T-cell (primary cell): Measurements from ENCODE around the gene FBXL12. TPM values are rescaled to one million over a fixed set of nuclear protein-coding genes. Genes with fewer than 3 reads are reported as not detected.

Source experiments
- ATAC-seq, 4 experiments: fragments of 200-7000 bp in 3 of 4; fragments of 150-1000 bp in 1 of 4; cut with Tn5 transposase; replicated peaks in 1 of 4; 1 replicate in 3 of 4; 2 replicates in 1 of 4; pipeline ENCODE4 v1.10.0; 2021; ENCODE audit warnings: moderate library complexity in 3 of 4, mild to moderate bottlenecking in 2 of 4, moderate number of reproducible peaks in 1 of 4
- CTCF ChIA-PET, 2 donors: fragments of 300-600 bp; sonication (Branson Sonifier 250); formaldehyde crosslinking; loops; one replicate each; lab custom pipeline; 2022; ENCODE audit warnings: antibody characterized with exemption in 2 of 2; lab: Charles Lee
- POLR2A ChIA-PET, 2 donors: fragments of 300-600 bp; sonication (Branson Sonifier 250); formaldehyde crosslinking; loops; one replicate each; lab custom pipeline; 2022; ENCODE audit warnings: antibody characterized with exemption in 2 of 2; lab: Charles Lee
- DNase-seq, 35 experiments: peaks; one replicate each; pipeline versions ENCODE4 v3.0.0 to v3.0.0-alpha.2; 2013 to 2023
- H3K27ac ChIP-seq: one replicate; pipeline ENCODE4 v1.5.1; 2013; ENCODE audit warnings: low read length
- H3K27me3 ChIP-seq, 2 experiments: replicated peaks in 1 of 2; 1 replicate in 1 of 2; 2 replicates in 1 of 2; pipeline versions ENCODE4 v1.6.1 to v1.7.0; 2013; ENCODE audit warnings: low read length in 1 of 2, mixed read lengths in 1 of 2; ENCODE audit not compliant: control insufficient read depth in 2 of 2, insufficient read depth in 2 of 2; ENCODE audit errors: extremely low read depth in 1 of 2
- H3K36me3 ChIP-seq, 2 donors: 1 replicate in 1 of 2; 2 replicates in 1 of 2; pipeline versions ENCODE4 v1.6.1 to v1.7.0; 2013; ENCODE audit warnings: low read length in 1 of 2; ENCODE audit not compliant: control insufficient read depth in 2 of 2, insufficient read depth in 1 of 2; ENCODE audit errors: extremely low read depth in 1 of 2
- H3K4me1 ChIP-seq, 2 experiments: 1 replicate in 1 of 2; 2 replicates in 1 of 2; pipeline versions ENCODE4 v1.6.1 to v1.7.0; 2013; ENCODE audit warnings: low read length in 2 of 2, mixed read lengths in 1 of 2; ENCODE audit not compliant: insufficient read depth in 2 of 2, control insufficient read depth in 1 of 2; ENCODE audit errors: extremely low read depth in 1 of 2
- H3K4me3 ChIP-seq, 2 donors: 1 replicate in 1 of 2; 2 replicates in 1 of 2; pipeline versions ENCODE4 v1.5.1 to v1.7.0; 2013; ENCODE audit warnings: mild to moderate bottlenecking in 2 of 2, low read length in 1 of 2, moderate library complexity in 1 of 2; ENCODE audit not compliant: control insufficient read depth in 1 of 2; ENCODE audit errors: extremely low read depth in 1 of 2
- H3K9me3 ChIP-seq: 2 replicates; pipeline ENCODE4 v1.7.0; 2013
- H3K27ac Mint-ChIP-seq, 2 donors: one replicate each; pipeline ENCODE4 v1.8.0; 2020 to 2021; ENCODE audit warnings: mild to moderate bottlenecking in 2 of 2, mixed read lengths in 2 of 2
- H3K27me3 Mint-ChIP-seq, 2 donors: one replicate each; pipeline ENCODE4 v1.8.0; 2021 to 2022; ENCODE audit warnings: mixed read lengths in 2 of 2
- H3K36me3 Mint-ChIP-seq: one replicate; pipeline ENCODE4 v1.8.0; 2021; ENCODE audit warnings: mixed read lengths
- H3K4me1 Mint-ChIP-seq, 3 donors: one replicate each; pipeline ENCODE4 v1.8.0; 2020 to 2022; ENCODE audit warnings: mixed read lengths in 3 of 3, mild to moderate bottlenecking in 1 of 3
- H3K4me3 Mint-ChIP-seq, 3 donors: one replicate each; pipeline ENCODE4 v1.8.0; 2020 to 2022; ENCODE audit warnings: mild to moderate bottlenecking in 3 of 3, mixed read lengths in 3 of 3, moderate library complexity in 3 of 3
- H3K9me3 Mint-ChIP-seq, 3 donors: one replicate each; pipeline ENCODE4 v1.8.0; 2020 to 2022; ENCODE audit warnings: mixed read lengths in 3 of 3
- WGBS: methylation state at CpG from one replicate; pipeline ENCODE4 v1.1.5; 2013; ENCODE audit warnings: missing lambda C conversion rate; ENCODE audit not compliant: insufficient coverage; 5-methylcytosine and 5-hydroxymethylcytosine counted together
- total RNA-seq, 35 experiments: library from RNA in 6 of 35; stranded (reverse) in 6 of 35; fragments of 120-200 nt in 1 of 35; gene quantifications; one replicate each; pipeline versions ENCODE4 v1.2.1 to v1.2.4 and lab custom pipeline; 2013 to 2026

FBXL12 gene
- total RNA-seq, 5 donors from 2014 or later (not counting 1 experiment from before 2014, with no cell fraction given), result 31.5 to 37.7 (median 35.0) TPM

DNA sequence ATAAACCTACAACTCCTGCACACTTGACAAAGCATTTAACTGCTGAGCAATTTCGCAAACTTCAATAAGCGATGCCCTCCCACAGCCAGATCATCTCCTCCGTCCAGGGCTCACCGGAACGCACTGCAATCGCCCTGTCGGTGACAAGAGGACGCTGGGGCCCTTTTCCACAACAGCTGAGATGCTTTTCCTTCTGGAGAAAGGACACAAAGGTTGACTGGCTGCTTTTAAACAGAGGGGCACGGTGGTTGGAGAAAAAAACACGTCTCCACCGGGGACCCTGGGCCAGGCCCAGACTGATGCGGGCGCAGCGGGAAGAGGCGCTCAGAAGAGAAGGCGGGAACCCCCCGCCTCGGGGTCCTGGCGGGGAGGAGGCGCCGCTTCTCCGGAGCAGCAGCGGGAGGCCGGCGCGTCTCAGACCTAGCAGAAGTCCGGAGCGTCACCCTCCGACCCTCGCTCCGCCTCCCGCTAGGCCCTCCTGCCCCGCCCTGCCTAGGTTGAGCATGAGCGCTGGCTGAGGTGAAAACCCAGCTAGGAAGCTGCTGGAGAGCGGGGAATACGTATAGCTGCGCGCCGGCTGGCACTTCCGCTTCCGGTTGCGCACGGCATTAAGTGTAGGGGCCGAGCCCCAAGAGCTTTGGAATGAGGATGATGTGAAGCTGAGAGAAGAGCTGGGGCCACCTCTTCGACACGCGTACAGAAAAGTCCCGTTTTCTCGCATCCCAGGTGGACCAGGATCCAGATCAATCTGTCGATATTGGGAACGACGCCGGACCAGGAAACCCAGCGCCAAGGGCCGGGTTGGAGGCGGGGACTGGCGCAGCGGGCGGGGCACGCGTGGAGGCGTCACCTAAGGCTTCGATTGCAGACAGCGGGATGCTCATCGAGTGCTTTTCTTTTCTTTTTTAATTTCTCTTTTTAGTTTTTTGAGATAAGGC lies 50.4 kb downstream of the FBXL12 start, which contains the start of gene ZNF846:
ZNF846 (minus strand) TSS at position 564 of the 938 bp plus-strand sequence. CDS start 3,788 bp downstream, outside the sequence.
- Histone ChIP-seq H3K27ac (peak within 1 kb of the TSS; percentile 86), H3K27me3 (no peaks in the 10 kb centered on the region), H3K9me3 (peaks cover 3% of the 10 kb centered on the region), H3K36me3 (no peaks in the 10 kb centered on the region), H3K4me3 (peak within 1 kb of the TSS; percentile 71 to 97), H3K4me1 (peaks cover 2 to 20% of the 10 kb centered on the region in 2 experiments)
- peak; percentile 83 to 96 (median 92) for DNase-seq
- Mint-ChIP-seq H3K4me3 (peak within 1 kb of the TSS; percentile 86 to 94 (median 89)), H3K9me3 (peaks cover 2 to 12% (median 8%) of the 10 kb centered on the region in 3 donors), H3K27ac (peak within 1 kb of the TSS; percentile 97 to 99), H3K4me1 (peaks cover 8 to 14% (median 9%) of the 10 kb centered on the region in 3 donors), H3K36me3 (peaks cover 19% of the 10 kb centered on the region), H3K27me3 (no peaks in the 10 kb centered on the region)
- CTCF ChIA-PET, result interaction anchor here in 1 of 2 donors (0.6 to 0.8 kb wide), 5 partner anchors 10 to 183 kb away, joined by 3 to 4 read pairs (median 3); no protein-coding TSS in a partner anchor
- under 1% methylated on average over 59 of the region's 65 CpGs for WGBS
- peak; percentile 96 to 98 (median 97) for ATAC-seq
- POLR2A ChIA-PET, result interaction anchor here (0.5 to 0.7 kb wide), 2 partner anchors 105 to 460 kb away, joined by 3 to 4 read pairs; no protein-coding TSS in a partner anchor

Other genes with a start within 250 kb of the FBXL12 start
- 10 to 100 TPM; 36.6 to 53.4 (median 48.4) TPM for gene ZNF121, start 234.6 kb downstream of the FBXL12 start, total RNA-seq
- gene ZNF561, start 197.8 kb downstream of the FBXL12 start, total RNA-seq, result 10 to 100 TPM; 36.7 to 47.2 (median 41.2) TPM
- gene ZNF562, start 144.0 kb downstream of the FBXL12 start, total RNA-seq, result 10 to 100 TPM; 13.8 to 23.1 (median 21.7) TPM
- 10 to 100 TPM; 13.7 to 19.7 (median 18.4) TPM for gene ZNF846, start 50.3 kb downstream of the FBXL12 start, total RNA-seq
- 100 to 1,000 TPM; 205 to 228 (median 215) TPM for gene UBL5, start 8.8 kb upstream of the FBXL12 start, total RNA-seq
- gene PIN1, start 16.2 kb upstream of the FBXL12 start, total RNA-seq, result 10 to 100 TPM; 49.4 to 92.6 (median 79.4) TPM
- gene OLFM2, start 117.4 kb upstream of the FBXL12 start, total RNA-seq, result 10 to 100 TPM in 3 of 5 donors, 1 to 10 TPM in 2; 6.0 to 18.0 (median 11.9) TPM
- 1 to 10 TPM in 3 of 5 donors, under 1 TPM in 2; 0.13 to 3.4 (median 2.2) TPM for gene COL5A3, start 191.4 kb upstream of the FBXL12 start, total RNA-seq
- not detected for gene RDH8, start 194.4 kb upstream of the FBXL12 start, total RNA-seq